GM18909 (cell line): ENCODE results near the gene AURKB.
"Not testable (repeated sequence)": the region's sequence is repeated elsewhere in the genome, so short reads cannot be mapped to it uniquely, and the experiment has no call there.

Experiments used
- ATAC-seq: cut with Tn5 transposase; IDR thresholded peaks from one replicate; pipeline ENCODE4 v1.9.1; 2021; ENCODE audit warnings: mild to moderate bottlenecking; ENCODE audit not compliant: unreplicated experiment, poor library complexity

The AURKB gene

GRCh38 chr17:8189041-8189710 lies 21.2 kb downstream of the AURKB start:
- ATAC-seq: no peak

- ATAC-seq: no peak
Measured at GRCh38 chr17:8188263-8188839, 22.0 kb downstream of the AURKB start.

- ATAC-seq: peak; percentile 35
Measured at GRCh38 chr17:8187517-8188262, 22.7 kb downstream of the AURKB start.

GRCh38 chr17:8186787-8187516 lies 23.4 kb downstream of the AURKB start:
- peak; percentile 31 for ATAC-seq

- ATAC-seq: peak; percentile 1
Measured at GRCh38 chr17:8186446-8186786, 24.0 kb downstream of the AURKB start.

GRCh38 chr17:8185582-8186445 lies 24.6 kb downstream of the AURKB start:
- peak; percentile 32 for ATAC-seq

- no peak for ATAC-seq
Measured at GRCh38 chr17:8176998-8177731, 33.2 kb downstream of the AURKB start.

- peak; percentile 43 for ATAC-seq
Measured at GRCh38 chr17:8176197-8176940, 34.0 kb downstream of the AURKB start, which contains the start of gene TMEM107. TMEM107 (minus strand) TSS chr17:8176380; CDS start chr17:8176286, 94 bp downstream.

- ATAC-seq: peak; percentile 11
Measured at GRCh38 chr17:8175795-8176196, 34.6 kb downstream of the AURKB start.

- no peak for ATAC-seq
Measured at GRCh38 chr17:8173871-8174322, 36.5 kb downstream of the AURKB start.

GRCh38 chr17:8173056-8173870 lies 37.1 kb downstream of the AURKB start:
- ATAC-seq: peak; percentile 77

- not testable (repeated sequence) for ATAC-seq
Measured at GRCh38 chr17:8170186-8170585, 40.2 kb downstream of the AURKB start.

- ATAC-seq: no peak
Measured at GRCh38 chr17:8167526-8167925, 42.8 kb downstream of the AURKB start.

- no peak for ATAC-seq
Measured at GRCh38 chr17:8166731-8167130, 43.6 kb downstream of the AURKB start.

- no peak for ATAC-seq
Measured at GRCh38 chr17:8164815-8165131, 45.6 kb downstream of the AURKB start.

GRCh38 chr17:8163978-8164814 lies 46.2 kb downstream of the AURKB start:
- ATAC-seq: no peak
